Measurements from ENCODE around the gene MTRF1.
"Not testable (repeated sequence)": the region's sequence is repeated elsewhere in the genome, so short reads cannot be mapped to it uniquely, and the experiment has no call there.

Gene MTRF1

DNA sequence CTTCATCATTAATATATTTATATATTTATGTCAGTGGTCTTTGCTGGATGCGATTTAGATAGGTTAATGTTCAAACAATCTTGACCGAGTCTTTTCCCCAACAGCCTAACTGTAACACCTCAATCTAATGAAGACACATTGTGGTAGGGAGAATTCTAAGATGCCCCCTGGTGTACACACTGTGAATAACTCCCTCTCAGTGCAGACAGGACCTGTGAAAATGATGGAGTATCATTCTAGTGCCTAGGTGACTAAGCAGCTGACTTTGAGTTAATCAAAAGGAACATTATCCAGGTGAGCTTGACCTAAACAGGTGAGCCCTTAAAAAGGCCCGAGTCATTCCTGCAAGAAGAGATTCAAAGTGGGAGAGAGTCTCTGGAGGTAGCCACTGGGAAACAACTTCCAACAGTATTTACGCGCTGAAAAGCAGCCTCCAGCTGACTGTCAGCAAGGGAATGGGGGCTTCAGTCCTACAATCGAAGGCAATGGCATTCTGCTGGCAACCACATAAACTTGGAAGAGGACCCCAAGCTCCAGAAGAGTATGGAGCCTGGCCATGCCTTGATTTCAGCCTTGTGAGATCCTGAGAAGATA, 41.0 kb downstream of the MTRF1 start:
- peak in 4 of 5 donors; percentile 19 to 57 (median 34) for DNase-seq

- no peak for DNase-seq
These were observed 43.0 kb downstream of the MTRF1 start for GRCh38 chr13:41220401-41220800.

DNA sequence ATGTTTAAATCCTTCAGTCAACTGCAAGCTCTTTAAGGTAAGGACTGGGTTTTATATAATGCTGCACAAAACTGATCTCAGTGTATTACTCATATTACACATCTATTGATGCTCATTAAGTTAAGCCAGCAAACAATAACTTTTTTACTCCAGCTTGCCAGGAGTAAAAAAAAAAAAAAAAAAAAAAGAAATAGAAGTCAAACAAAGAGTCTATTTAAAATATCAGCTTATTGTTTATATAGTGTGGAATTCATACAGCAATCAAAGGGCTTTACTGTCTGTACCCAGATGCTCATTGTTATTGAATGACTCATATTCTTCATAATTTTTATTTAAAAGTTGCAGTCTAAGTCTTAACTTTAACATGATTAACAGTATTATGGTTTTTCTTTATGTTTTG, 47.2 kb downstream of the MTRF1 start:
- no peak for DNase-seq

- DNase-seq = no peak
These were observed 49.5 kb downstream of the MTRF1 start for GRCh38 chr13:41213919-41214318.

- no peak for DNase-seq
These were observed 50.1 kb downstream of the MTRF1 start for GRCh38 chr13:41213316-41213715.

GRCh38 chr13:41212881-41213280, 50.5 kb downstream of the MTRF1 start:
- DNase-seq = no peak

GRCh38 chr13:41211062-41211461, 52.3 kb downstream of the MTRF1 start:
- DNase-seq = no peak

DNA sequence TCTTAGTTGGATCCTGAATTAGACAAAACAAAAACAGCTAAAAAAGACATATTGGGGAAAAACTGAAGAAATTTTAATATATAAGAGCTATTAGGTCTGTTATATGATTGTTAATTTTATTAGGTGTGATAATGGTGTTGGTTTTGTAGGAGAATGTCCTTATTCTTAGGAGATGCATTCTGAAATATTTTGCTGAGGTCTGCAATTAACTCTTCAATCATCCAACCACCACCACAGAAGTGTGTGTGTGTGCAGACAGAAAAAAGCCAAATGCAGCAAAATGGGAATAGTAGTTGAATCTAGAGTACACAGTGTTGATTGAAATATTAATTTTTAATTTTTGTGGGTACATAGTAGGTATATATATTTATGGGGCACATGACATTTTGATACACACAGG, 56.9 kb downstream of the MTRF1 start:
- DNase-seq = no peak

- no peak for DNase-seq
These were observed 59.6 kb downstream of the MTRF1 start for GRCh38 chr13:41203810-41204209.

- DNase-seq = no peak
These were observed 63.2 kb downstream of the MTRF1 start for GRCh38 chr13:41200126-41200525.

DNA sequence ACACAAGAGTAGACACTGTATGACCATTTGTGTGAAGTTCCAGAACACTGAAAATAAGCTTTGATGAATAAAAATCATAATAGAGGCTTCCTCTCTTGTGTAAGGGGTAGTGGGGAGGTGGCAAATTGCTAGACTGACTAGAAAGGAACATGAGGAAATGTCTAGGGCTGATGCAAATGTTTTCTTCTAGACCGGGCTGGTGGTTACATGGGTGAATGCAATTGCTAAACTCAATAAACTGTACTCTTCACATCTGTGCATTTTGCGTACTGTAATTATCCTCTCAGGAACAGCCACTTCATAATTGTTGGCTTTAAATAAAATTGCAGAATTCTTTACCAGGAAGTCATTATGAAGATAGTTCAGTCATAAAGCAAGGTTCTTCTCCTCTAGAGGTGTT, 63.9 kb downstream of the MTRF1 start:
- DNase-seq = no peak

GRCh38 chr13:41199079-41199478, 64.3 kb downstream of the MTRF1 start:
- no peak for DNase-seq

DNA sequence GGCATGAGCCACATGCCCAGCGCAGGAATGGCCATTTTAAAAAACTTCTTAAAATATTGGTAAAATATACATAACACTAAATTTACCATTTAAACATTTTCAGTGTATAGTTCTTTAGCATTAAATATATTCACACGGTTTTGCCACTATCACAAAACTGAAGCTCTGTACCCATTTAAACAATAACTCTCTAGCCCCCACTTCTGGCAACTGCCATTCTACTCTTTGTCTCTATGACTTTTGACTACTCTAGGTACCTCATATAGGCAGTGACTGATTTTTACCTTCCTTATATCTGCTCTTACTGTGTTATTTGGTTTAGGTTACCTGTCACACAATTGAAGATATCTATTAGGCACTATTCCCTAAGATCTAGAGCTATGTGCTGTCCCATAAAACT, 66.8 kb downstream of the MTRF1 start:
- no peak for DNase-seq

DNA sequence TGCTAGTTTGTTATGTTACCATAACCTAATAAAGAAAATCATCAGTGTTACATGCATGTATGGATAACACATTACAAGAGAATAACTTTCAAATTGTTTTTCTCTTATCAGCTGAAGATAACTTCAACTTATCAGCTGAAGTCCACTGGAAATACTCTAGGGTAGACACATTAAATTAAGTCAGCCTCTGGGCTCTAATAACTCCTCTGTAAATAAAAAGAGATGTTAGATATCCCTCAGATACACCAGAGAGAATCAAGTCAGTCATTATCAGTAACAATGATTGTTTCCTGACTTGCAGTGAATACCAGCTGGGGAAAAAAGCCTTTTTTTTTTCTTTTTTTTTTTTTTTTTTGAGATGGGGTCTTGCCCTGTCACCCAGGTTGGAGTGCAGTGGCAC, 67.4 kb downstream of the MTRF1 start:
- DNase-seq = no peak

GRCh38 chr13:41193919-41194824, 69.2 kb downstream of the MTRF1 start, which contains the start of gene KBTBD7:
KBTBD7 (minus strand) TSS chr13:41194569; CDS start chr13:41194257, 312 bp downstream.
- peak; percentile 74 to 92 (median 81) for DNase-seq

GRCh38 chr13:41193469-41193868, 69.9 kb downstream of the MTRF1 start:
- DNase-seq = no peak

GRCh38 chr13:41188584-41188983, 74.8 kb downstream of the MTRF1 start:
- DNase-seq = no peak

- DNase-seq = no peak
These were observed 76.9 kb downstream of the MTRF1 start for GRCh38 chr13:41186481-41186880.

- DNase-seq = no peak
These were observed 81.1 kb downstream of the MTRF1 start for GRCh38 chr13:41182231-41182630.

DNA sequence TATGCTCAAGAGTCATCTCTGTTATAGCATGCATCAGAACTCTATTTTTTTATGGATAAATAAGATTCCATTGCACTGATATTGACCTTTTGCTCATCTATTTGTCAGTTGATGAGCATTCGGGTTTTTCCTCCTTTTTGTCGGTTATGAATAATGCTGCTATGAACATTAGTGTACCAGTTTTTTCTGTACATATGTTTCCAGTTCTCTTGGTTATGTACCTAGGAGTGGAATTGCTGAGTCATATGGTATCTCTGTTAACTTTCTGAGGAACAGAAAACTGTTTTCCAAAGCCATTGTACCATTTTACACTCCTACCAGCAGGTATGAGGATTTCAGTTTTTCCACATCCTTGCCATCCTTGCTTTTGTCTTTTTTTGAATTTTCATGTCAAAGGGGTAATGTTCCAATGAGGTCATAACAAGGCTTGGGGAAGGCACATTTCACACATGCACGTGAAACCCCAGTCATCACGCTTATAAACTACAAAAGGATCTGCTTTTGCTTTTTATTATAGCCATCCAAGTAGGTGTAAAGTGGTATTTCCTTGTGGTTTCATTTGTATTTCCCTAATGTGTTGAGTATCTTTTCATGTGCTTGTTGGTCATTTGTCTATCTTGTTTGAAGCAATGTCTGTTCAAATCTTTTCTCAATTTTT, 83.7 kb downstream of the MTRF1 start:
- DNase-seq = no peak

GRCh38 chr13:41178040-41178439, 85.3 kb downstream of the MTRF1 start:
- DNase-seq = no peak

DNA sequence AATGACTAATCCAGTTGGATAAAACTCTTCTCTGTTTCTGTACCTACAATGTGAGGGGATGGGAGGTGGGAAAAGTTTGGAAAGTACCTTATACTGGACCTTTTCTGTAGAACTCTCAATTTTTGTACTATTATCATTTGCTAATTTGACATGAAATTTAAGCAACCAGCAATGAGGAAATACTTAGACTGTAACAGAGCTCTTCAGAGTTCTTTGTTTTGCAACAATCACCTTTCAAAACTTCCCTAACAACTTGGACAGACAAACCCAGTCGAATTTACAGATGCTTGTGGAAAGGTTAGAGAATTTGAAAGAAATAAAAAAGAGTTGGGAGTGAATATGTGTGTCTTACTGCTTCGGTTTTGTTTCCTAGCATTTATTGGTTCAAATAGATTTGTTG, 85.8 kb downstream of the MTRF1 start:
- DNase-seq = no peak

- DNase-seq = not testable (repeated sequence)
These were observed 87.8 kb downstream of the MTRF1 start for GRCh38 chr13:41175576-41175975.

Data from T-helper 1 cell (primary cell).